Renal cortical epithelial cell (primary cell): ENCODE measurements around the gene LSM7. TPM values are rescaled to one million over a fixed set of nuclear protein-coding genes. Genes with fewer than 3 reads are reported as not detected.
A peak's percentile ranks its signal among the peaks of the same experiment; 100 is the strongest.

Source experiments
- DNase-seq: peaks from one replicate; pipeline ENCODE4 v3.0.0-alpha.2; 2011; ENCODE audit warnings: low read depth
- total RNA-seq: library from RNA; depleted of rRNA; stranded (reverse); fragments of >200 nt; gene quantifications from 2 replicates; pipeline ENCODE4 v1.2.3, GENCODE V29; 2014

The LSM7 gene
- total RNA-seq, 1 donor from 2014 or later = 69.3 TPM

- DNase-seq = no peak
Measured at GRCh38 chr19:2338055-2338615, 9.7 kb upstream of the LSM7 start.

- DNase-seq = no peak
Measured at GRCh38 chr19:2337329-2337707, 8.9 kb upstream of the LSM7 start.

GRCh38 chr19:2336528-2337328 lies 8.3 kb upstream of the LSM7 start:
- DNase-seq = no peak

- DNase-seq = no peak
Measured at GRCh38 chr19:2335848-2336247, 7.5 kb upstream of the LSM7 start.

GRCh38 chr19:2334986-2335846 lies 6.8 kb upstream of the LSM7 start:
- no peak for DNase-seq

- no peak for DNase-seq
Measured at GRCh38 chr19:2334426-2334825, 6.0 kb upstream of the LSM7 start.

GRCh38 chr19:2333807-2334211 lies 5.4 kb upstream of the LSM7 start:
- DNase-seq = no peak

GRCh38 chr19:2333027-2333806 lies 4.8 kb upstream of the LSM7 start:
- no peak for DNase-seq

- DNase-seq = no peak
Measured at GRCh38 chr19:2332341-2333026, 4.1 kb upstream of the LSM7 start.

GRCh38 chr19:2331601-2332246 lies 3.3 kb upstream of the LSM7 start:
- no peak for DNase-seq

- DNase-seq = peak; percentile 27
Measured at GRCh38 chr19:2330632-2331284, 2.4 kb upstream of the LSM7 start.

GRCh38 chr19:2330255-2330631 lies 1.9 kb upstream of the LSM7 start:
- DNase-seq = no peak

- no peak for DNase-seq
Measured at GRCh38 chr19:2329501-2329916, 1.1 kb upstream of the LSM7 start.

- no peak for DNase-seq
Measured at GRCh38 chr19:2329149-2329478, 728 bp upstream of the LSM7 start.

GRCh38 chr19:2327773-2328400 lies 499 bp downstream of the LSM7 start:
- DNase-seq = peak; percentile 90

GRCh38 chr19:2326699-2327360 lies 1.6 kb downstream of the LSM7 start:
- no peak for DNase-seq

- DNase-seq = no peak
Measured at GRCh38 chr19:2325281-2326046, 2.9 kb downstream of the LSM7 start.

- DNase-seq = no peak
Measured at GRCh38 chr19:2324220-2324948, 4.0 kb downstream of the LSM7 start.
